Measurements from ENCODE around the gene MAL.

DNA sequence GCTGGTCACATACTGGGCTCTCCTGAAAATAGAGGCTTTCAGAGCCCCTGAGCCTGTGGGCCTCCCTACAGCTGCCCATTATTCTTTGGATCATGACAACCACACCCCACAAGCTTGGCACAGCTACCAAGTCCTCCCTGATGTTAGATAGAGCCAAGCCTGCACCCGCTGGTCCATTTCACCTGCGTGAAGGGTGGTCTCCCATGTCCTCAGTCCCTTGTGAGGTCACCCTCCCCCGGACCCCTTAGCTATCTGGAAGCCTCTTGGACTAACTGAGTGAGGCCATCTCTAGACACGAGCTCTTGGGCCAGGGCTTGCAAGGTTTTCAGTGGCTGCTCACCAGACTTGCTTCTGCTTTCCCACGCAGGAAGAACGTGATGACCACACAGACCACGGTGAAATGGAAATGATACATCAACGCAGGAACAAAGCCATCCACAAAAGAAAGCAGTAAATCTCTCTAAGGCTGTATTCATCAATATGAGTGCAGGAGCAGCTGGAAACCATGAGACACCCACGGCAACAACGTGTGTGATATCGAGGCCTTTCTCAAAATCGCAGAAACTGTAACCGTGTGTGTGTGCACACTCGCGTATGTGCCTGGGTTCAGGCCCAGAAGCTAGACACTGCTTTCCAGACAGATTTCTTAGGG is 10.1 kb upstream of the MAL start:
- no peak for TF ChIP-seq POLR2A (IDR thresholded peaks at IDR 0.05; ENCODE audit: insufficient read depth in 1 of 2, low read depth in 2 of 2, low read length in 2 of 2)
- TF ChIP-seq MEIS2 (CRISPR knock-in tag; IDR thresholded peaks at IDR 0.05): no peak
- TF ChIP-seq, protein P1, sequence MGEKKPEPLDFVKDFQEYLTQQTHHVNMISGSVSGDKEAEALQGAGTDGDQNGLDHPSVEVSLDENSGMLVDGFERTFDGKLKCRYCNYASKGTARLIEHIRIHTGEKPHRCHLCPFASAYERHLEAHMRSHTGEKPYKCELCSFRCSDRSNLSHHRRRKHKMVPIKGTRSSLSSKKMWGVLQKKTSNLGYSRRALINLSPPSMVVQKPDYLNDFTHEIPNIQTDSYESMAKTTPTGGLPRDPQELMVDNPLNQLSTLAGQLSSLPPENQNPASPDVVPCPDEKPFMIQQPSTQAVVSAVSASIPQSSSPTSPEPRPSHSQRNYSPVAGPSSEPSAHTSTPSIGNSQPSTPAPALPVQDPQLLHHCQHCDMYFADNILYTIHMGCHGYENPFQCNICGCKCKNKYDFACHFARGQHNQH (CRISPR knock-in tag; IDR thresholded peaks at IDR 0.05): no peak
- TF ChIP-seq, protein P2, sequence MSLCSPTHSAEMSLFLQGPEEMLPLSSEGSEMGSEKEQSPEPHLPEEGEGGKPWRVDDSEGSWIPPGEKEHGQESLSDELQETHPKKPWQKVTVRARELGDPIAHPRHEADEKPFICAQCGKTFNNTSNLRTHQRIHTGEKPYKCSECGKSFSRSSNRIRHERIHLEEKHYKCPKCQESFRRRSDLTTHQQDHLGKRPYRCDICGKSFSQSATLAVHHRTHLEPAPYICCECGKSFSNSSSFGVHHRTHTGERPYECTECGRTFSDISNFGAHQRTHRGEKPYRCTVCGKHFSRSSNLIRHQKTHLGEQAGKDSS (CRISPR knock-in tag; IDR thresholded peaks at IDR 0.05; ENCODE audit: borderline replicate concordance, low read depth): no peak
- TF ChIP-seq, protein P3, sequence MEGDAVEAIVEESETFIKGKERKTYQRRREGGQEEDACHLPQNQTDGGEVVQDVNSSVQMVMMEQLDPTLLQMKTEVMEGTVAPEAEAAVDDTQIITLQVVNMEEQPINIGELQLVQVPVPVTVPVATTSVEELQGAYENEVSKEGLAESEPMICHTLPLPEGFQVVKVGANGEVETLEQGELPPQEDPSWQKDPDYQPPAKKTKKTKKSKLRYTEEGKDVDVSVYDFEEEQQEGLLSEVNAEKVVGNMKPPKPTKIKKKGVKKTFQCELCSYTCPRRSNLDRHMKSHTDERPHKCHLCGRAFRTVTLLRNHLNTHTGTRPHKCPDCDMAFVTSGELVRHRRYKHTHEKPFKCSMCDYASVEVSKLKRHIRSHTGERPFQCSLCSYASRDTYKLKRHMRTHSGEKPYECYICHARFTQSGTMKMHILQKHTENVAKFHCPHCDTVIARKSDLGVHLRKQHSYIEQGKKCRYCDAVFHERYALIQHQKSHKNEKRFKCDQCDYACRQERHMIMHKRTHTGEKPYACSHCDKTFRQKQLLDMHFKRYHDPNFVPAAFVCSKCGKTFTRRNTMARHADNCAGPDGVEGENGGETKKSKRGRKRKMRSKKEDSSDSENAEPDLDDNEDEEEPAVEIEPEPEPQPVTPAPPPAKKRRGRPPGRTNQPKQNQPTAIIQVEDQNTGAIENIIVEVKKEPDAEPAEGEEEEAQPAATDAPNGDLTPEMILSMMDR (CRISPR knock-in tag; IDR thresholded peaks at IDR 0.05): no peak
- TF ChIP-seq, protein P4, sequence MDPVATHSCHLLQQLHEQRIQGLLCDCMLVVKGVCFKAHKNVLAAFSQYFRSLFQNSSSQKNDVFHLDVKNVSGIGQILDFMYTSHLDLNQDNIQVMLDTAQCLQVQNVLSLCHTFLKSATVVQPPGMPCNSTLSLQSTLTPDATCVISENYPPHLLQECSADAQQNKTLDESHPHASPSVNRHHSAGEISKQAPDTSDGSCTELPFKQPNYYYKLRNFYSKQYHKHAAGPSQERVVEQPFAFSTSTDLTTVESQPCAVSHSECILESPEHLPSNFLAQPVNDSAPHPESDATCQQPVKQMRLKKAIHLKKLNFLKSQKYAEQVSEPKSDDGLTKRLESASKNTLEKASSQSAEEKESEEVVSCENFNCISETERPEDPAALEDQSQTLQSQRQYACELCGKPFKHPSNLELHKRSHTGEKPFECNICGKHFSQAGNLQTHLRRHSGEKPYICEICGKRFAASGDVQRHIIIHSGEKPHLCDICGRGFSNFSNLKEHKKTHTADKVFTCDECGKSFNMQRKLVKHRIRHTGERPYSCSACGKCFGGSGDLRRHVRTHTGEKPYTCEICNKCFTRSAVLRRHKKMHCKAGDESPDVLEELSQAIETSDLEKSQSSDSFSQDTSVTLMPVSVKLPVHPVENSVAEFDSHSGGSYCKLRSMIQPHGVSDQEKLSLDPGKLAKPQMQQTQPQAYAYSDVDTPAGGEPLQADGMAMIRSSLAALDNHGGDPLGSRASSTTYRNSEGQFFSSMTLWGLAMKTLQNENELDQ (CRISPR knock-in tag; IDR thresholded peaks at IDR 0.05; ENCODE audit: borderline replicate concordance): no peak
- TF ChIP-seq FOXA1 (IDR thresholded peaks at IDR 0.05): no peak
- no peak for TF ChIP-seq FOXA1 (CRISPR knock-in tag; IDR thresholded peaks at IDR 0.05)
- TF ChIP-seq, protein P5, sequence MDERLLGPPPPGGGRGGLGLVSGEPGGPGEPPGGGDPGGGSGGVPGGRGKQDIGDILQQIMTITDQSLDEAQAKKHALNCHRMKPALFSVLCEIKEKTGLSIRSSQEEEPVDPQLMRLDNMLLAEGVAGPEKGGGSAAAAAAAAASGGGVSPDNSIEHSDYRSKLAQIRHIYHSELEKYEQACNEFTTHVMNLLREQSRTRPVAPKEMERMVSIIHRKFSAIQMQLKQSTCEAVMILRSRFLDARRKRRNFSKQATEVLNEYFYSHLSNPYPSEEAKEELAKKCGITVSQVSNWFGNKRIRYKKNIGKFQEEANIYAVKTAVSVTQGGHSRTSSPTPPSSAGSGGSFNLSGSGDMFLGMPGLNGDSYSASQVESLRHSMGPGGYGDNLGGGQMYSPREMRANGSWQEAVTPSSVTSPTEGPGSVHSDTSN (CRISPR knock-in tag; IDR thresholded peaks at IDR 0.05): no peak
- no peak for TF ChIP-seq NCOA5 (CRISPR knock-in tag; IDR thresholded peaks at IDR 0.05)
- no peak for TF ChIP-seq KAT8 (CRISPR knock-in tag; IDR thresholded peaks at IDR 0.05)
- no peak for TF ChIP-seq ELF1 (CRISPR knock-in tag; IDR thresholded peaks at IDR 0.05)
- no peak for TF ChIP-seq ZNF776 (CRISPR knock-in tag; IDR thresholded peaks at IDR 0.05)
- TF ChIP-seq, protein P6, sequence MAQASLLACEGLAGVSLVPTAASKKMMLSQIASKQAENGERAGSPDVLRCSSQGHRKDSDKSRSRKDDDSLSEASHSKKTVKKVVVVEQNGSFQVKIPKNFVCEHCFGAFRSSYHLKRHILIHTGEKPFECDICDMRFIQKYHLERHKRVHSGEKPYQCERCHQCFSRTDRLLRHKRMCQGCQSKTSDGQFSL (CRISPR knock-in tag; IDR thresholded peaks at IDR 0.05): no peak
- TF ChIP-seq ZSCAN25 (CRISPR knock-in tag; IDR thresholded peaks at IDR 0.05): no peak

Measured in HepG2 (cell line).